HCEC 1CT (cell line): ENCODE results near the gene UTP18.
"Not testable (repeated sequence)": the region's sequence is repeated elsewhere in the genome, so short reads cannot be mapped to it uniquely, and the experiment has no call there.

Experiments
- DNase-seq: peaks from one replicate; pipeline ENCODE4 v3.0.0-alpha.2; 2017

UTP18 gene

DNA sequence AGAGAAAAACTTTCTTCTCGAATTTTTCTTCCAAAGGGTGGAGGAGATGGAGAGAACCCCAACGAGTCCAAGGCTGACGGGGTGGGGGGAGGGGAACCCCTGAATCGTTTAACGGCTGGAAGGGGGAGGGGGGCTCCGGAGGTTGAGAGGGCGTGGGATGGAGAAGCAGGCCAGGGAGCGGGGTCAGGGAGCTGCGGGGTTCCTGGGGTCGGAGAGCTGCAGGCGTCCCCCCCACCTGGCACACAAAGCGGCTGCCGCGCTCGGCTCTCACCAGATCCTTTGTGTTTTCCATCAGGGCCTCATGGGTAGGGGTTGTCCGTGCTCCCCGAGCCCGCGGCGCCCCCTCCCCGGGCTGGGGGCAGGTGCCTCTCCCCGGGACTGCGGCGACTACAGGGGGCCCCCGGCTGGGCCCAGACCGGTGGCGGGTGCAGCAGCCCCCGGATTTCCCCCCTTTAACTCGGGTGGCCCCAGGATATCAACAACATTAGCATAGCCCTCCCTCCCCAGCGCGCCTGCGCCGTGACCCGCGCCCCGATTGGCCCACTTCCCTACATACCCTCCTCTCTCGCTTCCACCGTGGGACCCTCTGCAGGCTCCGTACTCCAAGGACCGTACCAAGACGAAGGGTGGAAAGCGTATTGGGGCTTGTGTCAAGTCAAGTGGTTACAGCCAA, 646 bp upstream of the UTP18 start, which contains the start of gene MBTD1:
TSS of gene MBTD1 (minus strand) at position 486 of the 673 bp plus-strand sequence. CDS start 34,888 bp downstream, outside the sequence.
- peak; percentile 97 for DNase-seq

DNA sequence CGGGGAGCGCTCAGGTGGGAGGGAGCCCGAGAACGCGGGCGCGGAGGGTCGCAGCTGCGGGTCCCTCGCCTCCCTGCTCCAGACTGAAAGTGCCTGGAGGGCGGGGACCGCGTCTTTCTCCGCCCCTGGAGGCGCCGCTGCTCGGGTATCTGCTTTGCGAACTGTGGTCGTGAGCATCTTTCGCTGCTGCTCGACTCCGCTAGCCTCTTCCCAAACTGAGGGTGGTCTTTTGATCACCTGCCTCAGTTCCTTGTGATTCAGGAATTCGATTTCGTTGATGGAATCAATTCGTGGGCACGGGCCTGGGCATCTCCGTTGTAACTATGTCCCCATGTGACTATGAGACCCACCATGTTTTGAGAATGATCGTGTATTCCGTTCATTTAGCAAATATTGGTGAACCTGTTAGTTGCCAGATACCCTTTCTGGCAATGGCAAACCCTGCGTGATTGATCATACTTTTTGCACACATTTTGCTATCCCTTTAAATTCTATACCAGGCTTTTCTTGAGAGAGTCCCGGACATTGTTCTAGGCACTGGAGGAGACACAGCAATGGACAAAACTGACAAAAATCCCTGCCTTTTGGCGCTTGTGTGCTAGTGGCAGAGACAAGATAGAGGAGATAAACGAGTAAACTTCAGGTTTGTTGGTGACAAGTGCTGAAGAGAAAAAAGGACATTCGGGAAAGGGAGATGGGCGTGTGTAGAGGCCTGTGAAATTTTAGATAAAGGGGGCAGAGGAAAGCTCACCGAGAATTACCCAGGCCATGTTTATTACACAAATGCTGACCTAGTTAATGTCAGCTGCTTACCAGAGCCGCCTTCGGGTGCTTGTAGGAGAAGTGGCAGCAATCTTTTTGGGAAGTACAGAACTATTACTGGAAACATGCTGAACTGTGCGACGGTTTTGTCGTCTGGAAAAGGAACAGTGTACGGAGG, 948 bp downstream of the UTP18 start:
- no peak for DNase-seq

DNA sequence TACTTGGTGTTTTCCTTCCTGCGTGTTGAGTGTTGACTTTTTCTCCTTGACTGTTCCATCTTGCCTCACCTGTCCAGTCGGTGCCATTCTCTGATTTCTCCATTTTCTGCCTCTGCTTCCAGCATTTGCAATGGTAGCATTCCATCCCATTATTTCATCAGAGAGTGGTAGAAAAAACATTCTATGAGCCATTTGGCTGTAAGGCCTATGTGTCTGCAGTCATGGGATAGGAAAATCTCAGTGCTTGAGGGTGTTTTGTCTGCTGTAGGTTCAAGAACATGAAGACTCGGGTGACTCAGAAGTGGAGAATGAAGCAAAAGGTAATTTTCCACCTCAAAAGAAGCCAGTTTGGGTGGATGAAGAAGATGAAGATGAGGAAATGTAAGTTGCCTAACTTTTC, 2.7 kb downstream of the UTP18 start:
- no peak for DNase-seq

DNA sequence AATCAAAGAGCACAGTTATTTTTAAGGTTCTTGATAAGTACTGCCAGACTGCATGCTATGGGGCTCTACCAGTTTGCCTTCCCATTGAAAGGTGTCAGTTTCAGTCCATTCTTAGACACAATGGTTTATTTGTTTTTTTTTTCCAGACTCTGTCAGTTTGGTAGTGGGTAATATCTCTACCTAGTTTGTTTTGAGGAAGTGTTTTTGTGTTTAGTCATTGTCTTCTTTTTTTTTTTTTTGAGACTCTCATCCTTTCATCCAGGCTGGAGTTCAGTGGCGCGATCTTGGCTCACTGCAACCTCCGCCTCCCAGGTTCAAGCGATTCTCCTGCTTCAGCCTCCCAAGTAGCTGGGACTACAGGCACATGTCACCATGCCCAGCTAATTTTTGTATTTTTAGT, 4.1 kb downstream of the UTP18 start:
- not testable (repeated sequence) for DNase-seq

DNA sequence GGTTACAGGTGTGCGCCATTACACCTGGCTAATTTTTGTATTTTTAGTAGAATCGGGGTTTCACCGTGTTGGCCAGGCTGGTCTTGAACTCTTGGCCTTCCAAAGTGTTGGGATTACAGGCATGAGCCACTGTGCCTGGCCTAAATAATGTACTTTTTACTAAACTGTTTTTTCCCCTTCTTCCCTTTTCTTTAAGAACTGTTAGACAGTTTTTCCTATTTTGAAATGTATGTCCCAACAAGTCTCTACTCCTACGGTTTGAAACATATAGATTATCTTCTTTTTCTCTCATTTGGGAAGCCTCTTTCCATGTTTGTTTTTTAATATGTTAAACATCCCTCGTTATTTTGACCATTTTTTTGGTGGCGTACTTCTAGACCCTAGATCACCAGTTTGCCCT, 9.6 kb downstream of the UTP18 start:
- DNase-seq: no peak

DNA sequence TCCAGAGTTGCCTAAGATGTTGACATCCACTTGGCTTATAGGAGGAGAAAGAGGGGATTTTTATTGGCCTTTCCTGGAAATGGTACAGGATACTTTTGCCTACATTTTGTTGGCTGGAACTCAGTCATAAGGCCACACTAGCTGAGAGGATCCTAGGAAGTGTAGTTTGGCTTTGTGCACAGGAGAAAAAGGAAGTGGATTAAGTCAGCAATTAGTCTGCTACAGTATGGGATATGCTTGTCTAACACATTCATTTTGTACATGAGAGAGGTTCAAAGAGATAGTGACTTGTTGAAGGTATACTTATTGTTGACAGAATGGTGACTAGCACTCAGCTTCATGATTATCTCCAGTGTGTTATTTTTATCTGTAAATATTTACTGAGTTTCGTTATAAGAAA, 10.3 kb downstream of the UTP18 start:
- DNase-seq: no peak

DNA sequence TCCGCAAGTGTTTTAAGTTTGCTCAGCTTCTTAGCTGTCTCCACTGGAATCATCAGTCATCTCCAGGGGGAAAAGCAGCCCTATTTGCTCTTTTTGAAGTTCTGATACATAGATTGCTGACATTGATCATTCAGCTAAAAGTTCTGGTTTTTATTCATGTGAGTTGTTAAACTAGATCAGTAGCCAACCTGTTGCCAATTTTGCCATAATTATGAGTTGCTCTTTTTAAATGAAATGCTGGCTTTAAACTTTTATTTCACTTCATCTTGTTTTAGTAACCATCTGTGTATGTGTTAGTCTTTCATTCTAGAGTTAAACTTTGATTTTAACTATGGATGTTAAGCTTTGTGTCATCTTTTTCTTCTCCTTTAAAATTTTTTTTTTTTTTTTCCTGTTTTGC, 12.5 kb downstream of the UTP18 start:
- DNase-seq: no peak

DNA sequence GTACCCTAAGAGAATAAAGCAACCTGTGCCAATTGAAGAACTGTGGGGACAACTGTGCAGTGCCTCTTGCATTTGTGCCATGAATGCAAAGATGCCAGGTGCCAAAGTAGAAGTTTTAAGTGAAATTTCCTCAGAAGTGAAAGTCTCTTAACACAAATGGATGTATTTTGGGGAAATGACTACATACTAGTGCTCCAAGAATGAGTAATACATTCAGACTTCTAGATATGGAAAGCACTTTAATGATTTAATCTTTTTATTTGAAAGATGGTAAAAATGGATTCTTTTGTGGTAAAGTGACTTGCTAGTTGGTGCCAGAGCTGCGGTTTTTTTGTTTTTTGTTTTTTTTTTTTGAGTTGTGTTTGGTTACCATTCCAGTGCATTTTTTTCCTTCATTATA, 15.0 kb downstream of the UTP18 start:
- DNase-seq: peak; percentile 85

DNA sequence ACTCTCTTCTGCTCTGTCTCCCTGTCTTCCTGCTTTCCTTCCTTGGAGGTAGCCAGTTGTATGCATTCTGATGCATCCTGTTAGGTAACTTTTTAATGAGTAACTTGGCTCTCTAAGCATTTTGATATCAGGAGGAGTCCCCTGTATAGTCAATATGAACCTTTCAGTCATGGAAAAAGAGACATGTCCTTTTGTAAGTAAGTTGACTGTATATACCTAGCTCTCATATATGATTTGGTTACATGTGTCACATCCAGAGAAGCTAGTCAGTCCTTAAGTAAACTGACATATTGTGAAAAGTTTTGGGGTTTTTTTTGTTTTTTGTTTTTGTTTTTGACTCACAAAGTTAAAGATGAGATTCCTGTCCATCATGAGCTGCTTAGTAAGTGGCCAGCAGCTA, 18.8 kb downstream of the UTP18 start:
- DNase-seq: no peak

DNA sequence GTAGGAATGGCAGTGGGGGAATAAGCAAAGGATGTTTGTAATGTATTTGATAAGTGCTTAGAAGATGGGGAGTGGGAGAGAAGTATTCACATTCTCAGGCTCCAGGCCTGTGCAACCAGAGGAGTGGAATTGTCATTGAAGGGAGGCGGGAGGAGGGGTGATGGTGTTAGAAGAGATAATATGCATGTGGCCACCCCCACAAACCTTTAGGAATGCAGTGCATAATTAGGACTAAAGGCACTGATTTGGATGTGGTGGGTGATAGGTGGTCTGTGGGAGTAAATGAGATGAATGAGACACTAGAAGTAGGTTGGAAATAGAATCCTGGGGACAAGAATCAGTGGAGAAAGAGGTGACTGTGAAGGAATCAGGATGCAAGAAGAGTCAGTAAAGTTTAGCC, 27.1 kb downstream of the UTP18 start:
- no peak for DNase-seq

DNA sequence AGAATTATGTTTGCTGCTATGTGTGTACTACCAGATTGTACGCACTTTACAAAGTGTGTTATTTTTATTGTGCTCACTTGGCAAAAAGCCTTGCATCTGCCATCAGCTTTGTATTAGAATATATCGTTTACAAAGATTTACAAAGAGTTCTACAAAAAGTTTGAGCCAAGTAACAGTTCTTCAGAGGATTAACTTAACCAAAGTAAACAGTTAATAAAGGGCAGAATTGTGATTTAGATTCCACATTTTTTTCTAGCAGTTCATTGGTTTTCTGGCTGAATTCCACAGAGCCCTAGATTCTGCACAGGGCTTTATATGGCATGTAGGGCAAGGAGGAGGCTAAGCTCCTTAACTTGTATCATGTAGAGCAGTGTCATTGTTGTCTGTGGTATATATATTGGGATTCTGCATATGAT, 29.4 kb downstream of the UTP18 start:
- DNase-seq: no peak

DNA sequence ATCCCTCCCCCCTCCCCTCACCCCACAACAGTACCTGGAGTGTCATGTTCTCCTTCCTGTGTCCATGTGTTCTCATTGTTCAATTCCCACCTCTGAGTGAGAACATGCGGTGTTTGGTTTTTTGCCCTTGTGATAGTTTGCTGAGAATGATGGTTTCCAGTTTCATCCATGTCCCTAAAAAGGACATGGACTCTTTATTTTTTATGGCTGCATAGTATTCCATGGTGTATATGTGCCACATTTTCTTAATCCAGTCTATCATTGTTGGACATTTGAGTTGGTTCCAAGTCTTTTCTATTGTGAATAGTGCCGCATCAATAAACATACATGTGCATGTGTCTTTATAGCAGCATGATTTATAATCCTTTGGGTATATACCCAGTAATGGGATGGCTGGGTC, 34.0 kb downstream of the UTP18 start:
- not testable (repeated sequence) for DNase-seq

DNA sequence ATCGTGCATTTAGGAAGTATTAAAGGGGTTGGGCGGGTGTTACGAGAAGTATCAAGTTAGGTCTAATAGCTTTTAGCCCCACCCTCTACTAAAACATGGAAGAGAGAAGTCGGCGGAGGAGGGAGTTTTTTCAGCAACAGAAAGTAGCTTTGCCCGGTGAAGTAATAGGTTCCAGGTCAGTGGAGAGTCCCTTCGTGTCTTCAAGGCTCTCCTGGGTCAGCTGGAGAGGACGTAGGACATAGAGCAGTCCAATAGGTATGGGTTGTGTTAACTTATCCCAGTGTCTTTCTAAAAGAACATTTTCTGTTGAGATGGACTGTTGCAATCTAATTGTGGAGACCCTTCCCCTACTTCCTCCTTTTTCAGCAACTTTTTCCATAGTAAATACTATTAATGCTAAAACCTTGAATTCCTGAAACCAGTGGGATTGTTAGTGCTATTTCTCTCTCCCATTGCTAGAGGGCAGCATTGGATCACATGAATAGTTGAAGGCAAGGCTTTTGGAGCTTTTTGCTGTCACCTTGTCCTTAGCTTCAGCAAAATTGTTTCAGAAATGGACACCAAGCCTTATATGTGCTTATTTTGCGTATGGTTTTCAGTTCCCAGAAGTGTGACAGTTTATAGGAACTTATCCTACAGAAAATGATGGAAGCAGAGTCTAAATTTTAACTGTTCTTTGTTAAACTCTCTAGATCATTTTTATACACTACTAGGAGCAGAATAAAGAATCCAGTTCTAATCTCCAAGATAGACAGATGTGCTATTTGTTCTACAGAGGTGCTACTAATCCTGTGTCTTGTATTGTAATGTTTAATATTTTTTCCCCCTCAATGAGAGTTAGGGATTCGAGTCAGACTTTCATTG, 38.4 kb downstream of the UTP18 start:
- peak; percentile 51 for DNase-seq

DNA sequence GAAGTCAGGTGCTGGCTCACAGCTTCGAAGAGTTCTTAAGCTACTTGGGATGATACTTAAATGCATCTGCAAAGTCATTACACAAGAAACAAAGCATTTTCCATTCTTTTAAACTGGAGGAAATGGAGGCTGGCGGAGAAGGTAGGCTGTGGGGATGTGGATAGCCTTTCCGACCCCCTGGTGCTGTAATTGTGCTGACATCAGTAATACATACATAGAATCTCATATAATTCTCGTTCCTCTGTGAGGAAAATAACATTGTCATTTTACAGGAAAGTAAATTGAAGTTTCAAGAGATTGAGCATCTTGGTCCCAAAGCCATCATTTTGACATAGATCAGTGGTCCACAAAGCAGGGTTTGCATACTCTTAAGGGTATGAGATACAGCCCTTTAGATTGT, 39.5 kb downstream of the UTP18 start:
- no peak for DNase-seq

DNA sequence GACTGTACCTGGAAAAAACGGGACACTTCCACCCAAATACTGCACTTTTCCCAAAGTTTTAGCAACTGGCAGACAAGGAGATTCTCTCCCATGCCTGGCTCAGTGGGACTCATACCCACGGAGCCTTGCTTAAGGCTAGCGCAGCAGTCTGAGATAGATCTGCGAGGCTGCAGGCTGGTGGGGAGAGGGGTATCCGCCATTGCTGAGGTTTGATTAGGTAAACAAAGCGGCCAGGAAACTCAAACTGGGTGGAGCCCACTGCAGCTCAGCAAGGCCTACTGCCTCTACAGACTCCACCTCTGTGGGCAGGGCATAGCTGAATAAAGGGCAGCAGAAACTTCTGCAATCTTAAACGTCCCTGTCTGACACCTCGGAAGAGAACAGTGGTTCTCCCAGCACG, 44.8 kb downstream of the UTP18 start:
- no peak for DNase-seq

DNA sequence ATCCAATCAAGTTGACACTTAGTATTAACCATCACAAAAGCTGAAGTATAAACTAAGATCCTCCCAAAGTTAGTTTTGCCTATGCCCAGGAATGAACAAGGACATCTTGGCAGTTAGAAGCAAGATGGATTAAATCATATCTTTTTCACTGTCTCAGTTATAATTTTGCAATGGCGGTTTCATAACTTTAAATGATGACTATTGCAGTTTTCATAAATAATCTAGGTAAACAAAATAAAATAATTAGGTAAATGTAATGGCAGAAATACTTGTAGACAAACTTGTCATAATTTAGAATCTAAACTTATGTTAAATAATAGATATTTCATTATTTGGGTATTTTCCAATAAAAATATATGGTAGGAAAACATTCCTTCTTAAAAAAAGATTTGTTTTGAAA, 51.7 kb downstream of the UTP18 start:
- DNase-seq: not testable (repeated sequence)

DNA sequence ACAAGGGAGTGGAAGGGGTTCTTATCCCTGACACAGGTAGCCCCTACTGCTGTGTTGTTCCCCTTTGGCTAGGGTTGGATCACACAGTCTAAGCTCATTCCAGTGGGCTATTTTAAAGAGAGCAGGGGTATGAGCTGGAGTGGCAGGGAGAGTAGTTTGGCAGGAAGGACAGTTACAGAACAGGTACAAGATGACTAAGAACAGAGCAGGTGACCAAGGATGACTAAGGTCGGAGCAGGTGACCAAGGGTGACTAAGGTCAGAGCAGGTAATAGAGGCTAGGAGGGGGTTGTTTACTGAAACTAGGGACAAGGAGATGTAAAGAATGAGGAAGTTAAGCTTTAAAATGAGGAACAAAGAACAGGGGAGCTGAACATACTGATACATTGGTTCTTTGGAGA, 58.8 kb downstream of the UTP18 start:
- no peak for DNase-seq

DNA sequence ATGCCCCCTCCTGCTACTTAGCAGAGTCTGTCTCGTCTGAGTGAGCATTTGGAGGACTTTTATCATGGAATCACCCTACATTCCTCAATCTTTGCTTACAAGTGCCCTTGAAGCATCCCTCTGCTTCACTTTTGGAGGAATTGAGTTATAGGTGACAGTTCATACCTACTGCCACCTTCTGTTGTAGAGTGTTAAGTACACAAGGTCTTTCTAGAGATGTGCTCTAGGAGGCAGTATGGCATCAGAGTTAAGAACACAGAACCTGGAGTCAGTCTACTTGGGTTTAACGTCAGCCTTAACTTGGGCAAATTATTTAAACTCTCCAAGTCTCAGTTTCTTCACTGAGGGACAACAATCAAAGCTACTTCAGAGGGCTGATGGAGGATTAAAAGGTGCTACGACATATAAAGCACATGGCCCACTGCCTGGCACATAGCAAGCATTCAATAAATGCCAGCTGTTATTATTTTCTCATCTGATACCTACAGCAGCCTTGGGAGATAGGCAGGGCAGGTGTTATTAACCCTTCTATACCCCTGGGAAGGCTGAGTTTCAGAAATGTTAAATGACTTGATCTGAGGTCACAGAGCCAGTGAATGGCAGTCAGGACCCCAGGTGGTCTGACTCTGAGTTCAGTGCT, 62.2 kb downstream of the UTP18 start:
- peak; percentile 13 for DNase-seq

DNA sequence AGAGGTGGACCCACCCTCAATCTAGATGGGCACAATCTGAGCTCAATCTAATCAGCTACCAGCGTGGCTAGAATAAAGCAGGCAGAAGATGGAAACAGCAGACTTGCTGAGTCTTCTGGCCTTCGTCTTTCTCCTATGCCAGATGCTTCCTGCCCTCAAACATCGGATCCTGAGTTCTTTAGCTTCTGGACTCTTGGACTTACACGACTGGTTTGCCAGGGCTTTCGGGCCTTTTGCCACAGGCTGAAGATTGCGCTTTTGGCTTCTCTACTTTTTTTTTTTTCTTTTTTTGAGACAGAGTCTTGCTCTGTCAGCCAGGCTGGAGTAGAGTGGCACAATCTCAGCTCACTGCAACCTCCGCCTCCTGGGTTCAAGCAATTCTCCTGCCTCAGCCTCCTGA, 65.1 kb downstream of the UTP18 start:
- no peak for DNase-seq

DNA sequence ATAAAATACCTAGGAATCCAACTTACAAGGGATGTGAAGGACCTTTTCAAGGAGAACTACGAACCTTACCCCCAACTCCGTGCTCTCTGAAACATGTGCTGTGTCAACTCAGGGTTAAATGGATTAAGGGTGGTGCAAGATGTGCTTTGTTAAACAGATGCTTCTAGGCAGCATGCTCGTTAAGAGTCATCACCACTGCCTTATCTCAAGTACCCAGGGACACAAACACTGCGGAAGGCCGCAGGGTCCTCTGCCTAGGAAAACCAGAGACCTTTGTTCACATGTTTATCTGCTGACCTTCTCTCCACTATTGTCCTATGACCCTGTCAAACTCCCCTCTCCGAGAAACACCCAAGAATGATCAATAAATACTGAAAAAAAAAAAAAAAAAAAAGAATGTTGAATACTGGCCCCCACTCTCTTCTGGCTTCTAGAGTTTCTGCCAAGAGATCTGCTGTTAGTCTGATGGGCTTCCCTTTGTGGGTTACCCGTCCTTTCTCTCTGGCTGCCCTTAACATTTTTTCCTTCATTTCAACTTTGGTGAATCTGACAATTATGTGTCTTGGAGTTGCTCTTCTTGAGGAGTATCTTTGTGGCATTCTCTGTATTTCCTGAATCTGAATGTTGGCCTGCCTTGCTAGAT, 70.6 kb downstream of the UTP18 start:
- DNase-seq: not testable (repeated sequence)

DNA sequence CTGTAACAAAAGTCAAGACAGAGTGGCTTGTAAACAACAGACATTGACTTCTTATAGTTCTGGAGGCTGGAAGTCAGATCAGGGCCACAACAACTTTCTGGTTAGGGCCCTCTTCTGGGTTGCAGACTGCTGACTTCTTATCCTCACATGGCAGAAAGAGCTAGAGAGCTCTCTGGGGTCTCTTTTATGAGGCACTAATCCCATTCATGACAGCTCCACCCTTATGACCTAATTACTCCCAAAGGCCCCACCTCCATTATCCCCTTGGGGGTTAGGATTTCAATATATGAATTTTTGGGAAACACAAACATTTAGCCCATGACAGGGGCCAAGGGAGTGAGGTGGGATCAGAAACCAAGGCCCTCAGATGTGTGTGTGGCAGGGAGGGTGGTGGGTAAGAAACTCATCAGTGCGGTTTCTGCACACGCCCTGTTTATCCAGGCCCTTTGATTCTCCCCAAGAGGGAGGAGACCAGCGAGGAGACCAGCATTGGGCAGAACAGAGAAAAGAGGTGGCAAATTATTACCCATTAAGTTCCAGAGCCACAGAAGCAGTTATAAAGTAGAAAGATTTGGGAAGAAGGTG, 74.8 kb downstream of the UTP18 start:
- DNase-seq: no peak
